ENCODE data around the gene AARSD1.
"Not testable (repeated sequence)": the region's sequence is repeated elsewhere in the genome, so short reads cannot be mapped to it uniquely, and the experiment has no call there.

Gene AARSD1

GRCh38 chr17:42920106-42920900, 44.0 kb downstream of the AARSD1 start:
- no peak for DNase-seq (ENCODE audit: low read depth)

GRCh38 chr17:42919522-42920077, 44.7 kb downstream of the AARSD1 start:
- DNase-seq (ENCODE audit: low read depth), result not testable (repeated sequence)

GRCh38 chr17:42918902-42919521, 45.2 kb downstream of the AARSD1 start:
- no peak for DNase-seq (ENCODE audit: low read depth)

- DNase-seq (ENCODE audit: low read depth), result no peak
Observed at GRCh38 chr17:42917236-42917603, 47.0 kb downstream of the AARSD1 start.

- DNase-seq (ENCODE audit: low read depth), result not testable (repeated sequence)
Observed at GRCh38 chr17:42916388-42917235, 47.6 kb downstream of the AARSD1 start.

- not testable (repeated sequence) for DNase-seq (ENCODE audit: low read depth)
Observed at GRCh38 chr17:42915288-42915687, 49.0 kb downstream of the AARSD1 start.

- no peak for DNase-seq (ENCODE audit: low read depth)
Observed at GRCh38 chr17:42913981-42914617, 50.2 kb downstream of the AARSD1 start.

- DNase-seq (ENCODE audit: low read depth), result no peak
Observed at GRCh38 chr17:42913522-42913921, 50.7 kb downstream of the AARSD1 start.

- no peak for DNase-seq (ENCODE audit: low read depth)
Observed at GRCh38 chr17:42908872-42909700, 55.2 kb downstream of the AARSD1 start.

GRCh38 chr17:42906772-42907446, 57.3 kb downstream of the AARSD1 start:
- no peak for DNase-seq (ENCODE audit: low read depth)

GRCh38 chr17:42904110-42904469, 60.2 kb downstream of the AARSD1 start:
- DNase-seq (ENCODE audit: low read depth), result no peak

- DNase-seq (ENCODE audit: low read depth), result no peak
Observed at GRCh38 chr17:42901535-42902229, 62.6 kb downstream of the AARSD1 start.
